Measurements from ENCODE around the gene CDH13.

- TF ChIP-seq BCL11A (IDR thresholded peaks at IDR 0.05; ENCODE audit: low read depth in 2 of 2, low read length in 2 of 2): no peak
- no peak for TF ChIP-seq RAD21 (IDR thresholded peaks at IDR 0.05 in 1 of 2, conservative IDR thresholded peaks at IDR 0.05 in 1 of 2; ENCODE audit: low read depth in 2 of 2, low read length in 2 of 2)
- no peak for TF ChIP-seq CTCF (IDR thresholded peaks at IDR 0.05; ENCODE audit: control extremely low read depth in 1 of 3, insufficient read depth in 1 of 3, low read depth in 1 of 3, low read length in 3 of 3)
- no peak for TF ChIP-seq EGR1 (IDR thresholded peaks at IDR 0.05; ENCODE audit: borderline replicate concordance, low read depth, low read length)
- TF ChIP-seq POLR2A (IDR thresholded peaks at IDR 0.05; ENCODE audit: control extremely low read depth in 1 of 2, low read depth in 2 of 2, low read length in 2 of 2): no peak
- TF ChIP-seq HDAC2 (IDR thresholded peaks at IDR 0.05; ENCODE audit: borderline replicate concordance in 1 of 2, low read depth in 2 of 2, low read length in 2 of 2): no peak
- no peak for TF ChIP-seq SRF (IDR thresholded peaks at IDR 0.05; ENCODE audit: low read depth, low read length)
These were observed 326.7 kb downstream of the CDH13 start for GRCh38 chr16:82953517-82953916.
